ENCODE data around the gene SCLT1. TPM values are rescaled to one million over a fixed set of nuclear protein-coding genes. Genes with fewer than 3 reads are reported as not detected.
A peak's percentile ranks its signal among the peaks of the same experiment; 100 is the strongest.

Gene SCLT1
- total and polyA plus RNA-seq, 2 of the 13 experiments (the other 11 are each of a cell fraction or from before 2014, with no cell fraction given): 1.5 to 8.7 TPM

- TF ChIP-seq CREM (IDR thresholded peaks at IDR 0.05): no peak
- no peak for TF ChIP-seq CREM (CRISPR knock-in tag; IDR thresholded peaks at IDR 0.05)
- TF ChIP-seq ZFP62 (CRISPR knock-in tag; IDR thresholded peaks at IDR 0.05): no peak
- TF ChIP-seq HOXA3 (CRISPR knock-in tag; IDR thresholded peaks at IDR 0.05): peak; percentile 33; the same call in 1 of the 2 replicates
- no peak for TF ChIP-seq CREB1 (IDR thresholded peaks at IDR 0.05)
- TF ChIP-seq CREB1 (CRISPR knock-in tag; IDR thresholded peaks at IDR 0.05): no peak
- TF ChIP-seq FOXA1 (IDR thresholded peaks at IDR 0.05): no peak
- TF ChIP-seq FOXA1 (CRISPR knock-in tag; IDR thresholded peaks at IDR 0.05): peak; percentile 54
- TF ChIP-seq DMAP1 (CRISPR knock-in tag; IDR thresholded peaks at IDR 0.05): no peak
- 0 out of 2 replicates have a peak, but pooled peaks have one; percentile 16 for TF ChIP-seq NRL (CRISPR knock-in tag; IDR thresholded peaks at IDR 0.05; ENCODE audit: borderline replicate concordance)
- TF ChIP-seq DDIT3 (CRISPR knock-in tag; IDR thresholded peaks at IDR 0.05): no peak
- TF ChIP-seq, protein P1, sequence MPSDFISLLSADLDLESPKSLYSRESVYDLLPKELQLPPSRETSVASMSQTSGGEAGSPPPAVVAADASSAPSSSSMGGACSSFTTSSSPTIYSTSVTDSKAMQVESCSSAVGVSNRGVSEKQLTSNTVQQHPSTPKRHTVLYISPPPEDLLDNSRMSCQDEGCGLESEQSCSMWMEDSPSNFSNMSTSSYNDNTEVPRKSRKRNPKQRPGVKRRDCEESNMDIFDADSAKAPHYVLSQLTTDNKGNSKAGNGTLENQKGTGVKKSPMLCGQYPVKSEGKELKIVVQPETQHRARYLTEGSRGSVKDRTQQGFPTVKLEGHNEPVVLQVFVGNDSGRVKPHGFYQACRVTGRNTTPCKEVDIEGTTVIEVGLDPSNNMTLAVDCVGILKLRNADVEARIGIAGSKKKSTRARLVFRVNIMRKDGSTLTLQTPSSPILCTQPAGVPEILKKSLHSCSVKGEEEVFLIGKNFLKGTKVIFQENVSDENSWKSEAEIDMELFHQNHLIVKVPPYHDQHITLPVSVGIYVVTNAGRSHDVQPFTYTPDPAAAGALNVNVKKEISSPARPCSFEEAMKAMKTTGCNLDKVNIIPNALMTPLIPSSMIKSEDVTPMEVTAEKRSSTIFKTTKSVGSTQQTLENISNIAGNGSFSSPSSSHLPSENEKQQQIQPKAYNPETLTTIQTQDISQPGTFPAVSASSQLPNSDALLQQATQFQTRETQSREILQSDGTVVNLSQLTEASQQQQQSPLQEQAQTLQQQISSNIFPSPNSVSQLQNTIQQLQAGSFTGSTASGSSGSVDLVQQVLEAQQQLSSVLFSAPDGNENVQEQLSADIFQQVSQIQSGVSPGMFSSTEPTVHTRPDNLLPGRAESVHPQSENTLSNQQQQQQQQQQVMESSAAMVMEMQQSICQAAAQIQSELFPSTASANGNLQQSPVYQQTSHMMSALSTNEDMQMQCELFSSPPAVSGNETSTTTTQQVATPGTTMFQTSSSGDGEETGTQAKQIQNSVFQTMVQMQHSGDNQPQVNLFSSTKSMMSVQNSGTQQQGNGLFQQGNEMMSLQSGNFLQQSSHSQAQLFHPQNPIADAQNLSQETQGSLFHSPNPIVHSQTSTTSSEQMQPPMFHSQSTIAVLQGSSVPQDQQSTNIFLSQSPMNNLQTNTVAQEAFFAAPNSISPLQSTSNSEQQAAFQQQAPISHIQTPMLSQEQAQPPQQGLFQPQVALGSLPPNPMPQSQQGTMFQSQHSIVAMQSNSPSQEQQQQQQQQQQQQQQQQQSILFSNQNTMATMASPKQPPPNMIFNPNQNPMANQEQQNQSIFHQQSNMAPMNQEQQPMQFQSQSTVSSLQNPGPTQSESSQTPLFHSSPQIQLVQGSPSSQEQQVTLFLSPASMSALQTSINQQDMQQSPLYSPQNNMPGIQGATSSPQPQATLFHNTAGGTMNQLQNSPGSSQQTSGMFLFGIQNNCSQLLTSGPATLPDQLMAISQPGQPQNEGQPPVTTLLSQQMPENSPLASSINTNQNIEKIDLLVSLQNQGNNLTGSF (CRISPR knock-in tag; IDR thresholded peaks at IDR 0.05): no peak
- no peak for TF ChIP-seq E2F5 (CRISPR knock-in tag; conservative IDR thresholded peaks at IDR 0.05)
- TF ChIP-seq ZNF138 (CRISPR knock-in tag; IDR thresholded peaks at IDR 0.05; ENCODE audit: low read depth): no peak
- TF ChIP-seq RAD21 (CRISPR knock-in tag; IDR thresholded peaks at IDR 0.05): no peak
- TF ChIP-seq, protein P2, sequence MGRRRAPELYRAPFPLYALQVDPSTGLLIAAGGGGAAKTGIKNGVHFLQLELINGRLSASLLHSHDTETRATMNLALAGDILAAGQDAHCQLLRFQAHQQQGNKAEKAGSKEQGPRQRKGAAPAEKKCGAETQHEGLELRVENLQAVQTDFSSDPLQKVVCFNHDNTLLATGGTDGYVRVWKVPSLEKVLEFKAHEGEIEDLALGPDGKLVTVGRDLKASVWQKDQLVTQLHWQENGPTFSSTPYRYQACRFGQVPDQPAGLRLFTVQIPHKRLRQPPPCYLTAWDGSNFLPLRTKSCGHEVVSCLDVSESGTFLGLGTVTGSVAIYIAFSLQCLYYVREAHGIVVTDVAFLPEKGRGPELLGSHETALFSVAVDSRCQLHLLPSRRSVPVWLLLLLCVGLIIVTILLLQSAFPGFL (CRISPR knock-in tag; IDR thresholded peaks at IDR 0.05): no peak
- no peak for TF ChIP-seq SRY (CRISPR knock-in tag; IDR thresholded peaks at IDR 0.05)
- no peak for TF ChIP-seq SOX13 (IDR thresholded peaks at IDR 0.05)
- peak in 1 of 2 experiments; percentile 43; a peak in 1 of 4 replicates for TF ChIP-seq SOX13 (CRISPR knock-in tag; conservative IDR thresholded peaks at IDR 0.05 in 1 of 2, IDR thresholded peaks at IDR 0.05 in 1 of 2)
- TF ChIP-seq ZSCAN31 (CRISPR knock-in tag; IDR thresholded peaks at IDR 0.05; ENCODE audit: low read depth): no peak
- no peak for TF ChIP-seq RCOR2 (CRISPR knock-in tag; IDR thresholded peaks at IDR 0.05)
These were observed 248.4 kb downstream of the SCLT1 start (continued) for GRCh38 chr4:128844931-128845330.

Data from HepG2 (cell line).